GM12878 (cell line): Measurements from ENCODE around the gene CNR1. TPM values are rescaled to one million over a fixed set of nuclear protein-coding genes. Genes with fewer than 3 reads are reported as not detected.

ENCODE experiments used
- ATAC-seq: fragments of 200-7000 bp; cut with Tn5 transposase; 3 replicates; pipeline ENCODE4 v1.9.1; 2020; ENCODE audit warnings: mild to moderate bottlenecking, moderate library complexity
- BruUV-seq: library from RNA; stranded (reverse); fragments of 400-500 nt; replicated peaks from 2 replicates; lab custom pipeline; 2021; lab: Mats Ljungman, UMichigan
- CTCF ChIA-PET: fragments of 300-600 bp; sonication (Branson Sonifier 250); formaldehyde crosslinking; extraction: SDS; loops from one replicate; lab custom pipeline; 2021; ENCODE audit warnings: inconsistent platforms; lab: Yijun Ruan, JAX
- POLR2A ChIA-PET: fragments of 350-600 bp; formaldehyde crosslinking; extraction: SDS; loops from one replicate; lab custom pipeline; 2021; ENCODE audit warnings: inconsistent platforms; lab: Charles Lee
- RAD21 ChIA-PET: fragments of 300-600 bp; sonication (Branson Sonifier 250); formaldehyde crosslinking; loops from one replicate; lab custom pipeline; 2023; ENCODE audit warnings: antibody characterized with exemption; ENCODE audit not compliant: unreplicated experiment; lab: Charles Lee
- SMC1A ChIA-PET: fragments of 300-600 bp; sonication (Branson Sonifier 250); formaldehyde crosslinking; loops from one replicate; lab custom pipeline; 2023; ENCODE audit not compliant: unreplicated experiment, uncharacterized antibody; lab: Charles Lee
- DNase-seq: peaks from one replicate; pipeline ENCODE4 v3.0.0-alpha.2; 2011; ENCODE audit warnings: low read depth, low spot score
- FAIRE-seq: peaks from 3 replicates; lab custom pipeline; 2011; peaks lifted over from hg19 to GRCh38; lab: Jason Lieb, UNC
- H2AFZ ChIP-seq: 2 replicates; pipeline ENCODE4 v1.6.0; 2011; ENCODE audit warnings: low read depth, low read length, control low read depth; ENCODE audit not compliant: control insufficient read depth
- H3K27ac ChIP-seq: 2 replicates; pipeline ENCODE4 v1.5.1; 2011; ENCODE audit warnings: control low read depth; ENCODE audit not compliant: control insufficient read depth, insufficient read depth
- H3K27me3 ChIP-seq, 2 experiments: replicated peaks in 1 of 2; 2 replicates each; pipeline versions ENCODE4 v1.6.0 to v1.6.1; 2011; ENCODE audit warnings: low read length in 1 of 2; ENCODE audit not compliant: control insufficient read depth in 2 of 2, insufficient read depth in 2 of 2
- H3K36me3 ChIP-seq, 2 experiments: 2 replicates each; pipeline ENCODE4 v1.5.1; 2011; ENCODE audit warnings: low read length in 1 of 2; ENCODE audit not compliant: control insufficient read depth in 2 of 2, insufficient read depth in 2 of 2
- H3K4me1 ChIP-seq: 2 replicates; pipeline ENCODE4 v1.6.1; 2011; ENCODE audit warnings: mild to moderate bottlenecking, low read length, moderate library complexity, mixed read lengths; ENCODE audit not compliant: control insufficient read depth, insufficient read depth
- H3K4me2 ChIP-seq: 2 replicates; pipeline ENCODE4 v1.6.0; 2011; ENCODE audit warnings: control low read depth; ENCODE audit not compliant: control insufficient read depth, insufficient read depth
- H3K4me3 ChIP-seq: fragments of 200-600 bp; sonication (generic); 2 replicates; pipeline ENCODE4 v1.5.1; 2016
- H3K79me2 ChIP-seq: 2 replicates; pipeline ENCODE4 v1.6.0; 2011; ENCODE audit warnings: low read length; ENCODE audit not compliant: control insufficient read depth, insufficient read depth
- H3K9ac ChIP-seq: 2 replicates; pipeline ENCODE4 v1.8.0; 2011; ENCODE audit warnings: low read length, control low read depth, mixed read lengths; ENCODE audit not compliant: control insufficient read depth, insufficient read depth
- H3K9me3 ChIP-seq: replicated peaks from 3 replicates; pipeline ENCODE4 v1.5.1; 2011; ENCODE audit warnings: mild to moderate bottlenecking, low read length; ENCODE audit not compliant: control insufficient read depth, insufficient read depth
- H4K20me1 ChIP-seq: 2 replicates; pipeline ENCODE4 v1.6.0; 2011; ENCODE audit not compliant: control insufficient read depth, insufficient read depth
- BCL11A ChIP-seq: IDR thresholded peaks from 2 replicates; pipeline ENCODE4 v1.6.1; 2011; ENCODE audit warnings: low read depth, low read length
- CBX5 ChIP-seq: sonication (generic); IDR thresholded peaks from 2 replicates; pipeline ENCODE4 v1.6.1; 2016; ENCODE audit warnings: low read depth, moderate library complexity, mild to moderate bottlenecking, inconsistent platforms
- HDGF ChIP-seq: fragments of 450-650 bp; IDR thresholded peaks from 2 replicates; pipeline ENCODE4 v1.6.1; 2016; ENCODE audit warnings: antibody characterized with exemption
- NFYB ChIP-seq: IDR thresholded peaks from 2 replicates; pipeline ENCODE4 v1.6.1; 2011; ENCODE audit warnings: low read depth, mild to moderate bottlenecking, low read length, improper control_type of control experiment, moderate library complexity; ENCODE audit not compliant: insufficient read depth
- RELA ChIP-seq: fragments of 450-650 bp; IDR thresholded peaks from 2 replicates; pipeline ENCODE4 v1.8.0; 2014; ENCODE audit warnings: borderline replicate concordance; ENCODE audit not compliant: partially characterized antibody
- SMC3 ChIP-seq: IDR thresholded peaks from 2 replicates; pipeline ENCODE4 v1.6.1; 2011; ENCODE audit warnings: low read length, improper control_type of control experiment, borderline replicate concordance
- ZSCAN29 ChIP-seq: fragments of 450-650 bp; IDR thresholded peaks from 2 replicates; pipeline ENCODE4 v1.6.1; 2017; ENCODE audit warnings: mild to moderate bottlenecking, moderate library complexity
- WGBS: methylation state at CpG from one replicate; pipeline ENCODE4 v1.1.6; 2016; ENCODE audit warnings: low lambda C conversion rate; ENCODE audit not compliant: insufficient replicate concordance, insufficient coverage; ENCODE audit errors: missing lambda C conversion rate; 5-methylcytosine and 5-hydroxymethylcytosine counted together
- in situ Hi-C: fragments of 300-500 bp; cut with MboI; formaldehyde crosslinking; loops from 9 replicates; pipeline ENCODE4 v1.14.3; 2018; ENCODE audit warnings: mixed read lengths
- intact Hi-C: fragments of 100-400 bp; cut with micrococcal nuclease; formaldehyde crosslinking; loops from one replicate; pipeline ENCODE4 v1.14.2; 2022; ENCODE audit not compliant: unreplicated experiment
- polyA plus RNA-seq, 11 experiments: library from polyadenylated mRNA; depleted of rRNA in 4 of 11; unstranded in 6 of 11; stranded (reverse) in 5 of 11; fragments of >200 nt; fragmentation: Nextera tagmentation in 4 of 11; fragmentation: Illumina TruSeq in 1 of 11; extraction: Ambion mirVana in 4 of 11; extraction: Trizol in 1 of 11; gene quantifications; 1 replicate in 1 of 11; 2 replicates in 10 of 11; pipeline versions ENCODE4 v1.2.1 to v1.2.3, GENCODE V29; 2011 to 2016; ENCODE audit warnings: inconsistent platforms in 2 of 11, missing spikeins in 2 of 11, low read depth in 1 of 11
- total RNA-seq, 4 experiments: library from RNA; depleted of rRNA in 3 of 4; stranded (reverse); fragments of >200 nt in 3 of 4; fragmentation: Illumina TruSeq in 1 of 4; extraction: Trizol in 1 of 4; gene quantifications; 2 replicates each; pipeline versions ENCODE4 v1.2.1 to v1.2.3, GENCODE V29; 2013 to 2021

Gene CNR1
- total and polyA plus RNA-seq, 10 of the 15 experiments (the other 5 are each of a cell fraction or from before 2014, with no cell fraction given): 2.2 to 15.4 (median 8.5) TPM

DNA sequence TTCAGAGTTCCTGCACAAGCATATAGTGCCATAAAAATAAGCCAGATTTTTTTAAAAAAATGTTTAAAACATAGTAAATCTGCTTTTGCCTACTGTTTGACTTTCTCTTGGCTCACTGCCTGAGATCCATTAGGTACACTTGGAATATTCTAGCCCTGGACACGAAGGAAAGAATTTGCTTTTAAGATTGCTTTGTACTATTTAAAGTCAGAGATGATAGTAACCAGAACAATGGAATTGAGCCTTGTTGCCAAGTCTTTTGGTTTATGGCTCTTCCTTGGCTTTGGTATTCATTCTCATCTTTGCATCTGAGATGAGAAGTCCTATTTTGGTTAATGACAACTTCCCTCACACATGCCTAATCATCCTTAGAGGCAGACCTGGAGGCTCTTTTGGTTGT, 32.4 kb downstream of the CNR1 start:
- intact Hi-C loops (no loop called here), in situ Hi-C loops (no loop called here)
- CTCF ChIA-PET: interaction anchor here (1.2 to 1.6 kb wide), 2 partner anchors 8 to 18 kb away, joined by 3 to 5 read pairs; no protein-coding TSS in a partner anchor
- no peak for FAIRE-seq
- H3K9me3 ChIP-seq: no peaks in the 10 kb centered on the region
- DNase-seq: no peak
- no peak overlapping the region for H3K4me3 ChIP-seq
- no peak overlapping the region for H3K27ac ChIP-seq
- no TSS peak for BruUV-seq
- H3K79me2 ChIP-seq: no peaks in the 10 kb centered on the region
- 39% methylated on average over 1 of the region's 1 CpG for WGBS
- H3K4me1 ChIP-seq: peaks cover 20% of the 10 kb centered on the region
- TF ChIP-seq NFYB (no peak), SMC3 (no peak), BCL11A (no peak), HDGF (no peak), RELA (no peak)
- no peak overlapping the region for H3K4me2 ChIP-seq
- H3K9ac ChIP-seq: no peak overlapping the region
- no peaks in the 10 kb centered on the region for H4K20me1 ChIP-seq
- SMC1A ChIA-PET: interaction anchor here (0.9 to 2.5 kb wide), 5 partner anchors 8 to 31 kb away, joined by 3 to 10 read pairs (median 6); no protein-coding TSS in a partner anchor
- ATAC-seq: no peak
- H3K36me3 ChIP-seq: no peaks in the 10 kb centered on the region
- POLR2A ChIA-PET: interaction anchor here (0.6 kb wide), 1 partner anchor 725 kb away, joined by 5 read pairs; no protein-coding TSS in a partner anchor
- H3K27me3 ChIP-seq: no peaks in the 10 kb centered on the region
- no peak overlapping the region for H2AFZ ChIP-seq
- RAD21 ChIA-PET: interaction anchor here (1.9 kb wide), 1 partner anchor 8 kb away, joined by 8 read pairs; no protein-coding TSS in a partner anchor

GRCh38 chr6:88124925-88125557, 41.1 kb downstream of the CNR1 start:
- Histone ChIP-seq H3K79me2 (no peaks in the 10 kb centered on the region), H3K9ac (no peak overlapping the region), H4K20me1 (no peaks in the 10 kb centered on the region), H3K27me3 (no peaks in the 10 kb centered on the region), H3K4me1 (no peaks in the 10 kb centered on the region), H2AFZ (no peak overlapping the region), H3K4me3 (no peak overlapping the region), H3K4me2 (no peak overlapping the region), H3K9me3 (peaks cover 8% of the 10 kb centered on the region), H3K27ac (no peak overlapping the region), H3K36me3 (no peaks in the 10 kb centered on the region)
- RAD21 ChIA-PET: no interaction called here
- intact Hi-C loops (no loop called here), in situ Hi-C loops (no loop called here)
- SMC1A ChIA-PET: interaction anchor here (1.0 to 1.4 kb wide), 2 partner anchors 10 to 34 kb away, joined by 3 to 4 read pairs; no protein-coding TSS in a partner anchor
- POLR2A ChIA-PET: no interaction called here
- no peak for TF ChIP-seq ZSCAN29
- TF ChIP-seq CBX5: peak; percentile 79; the same call in 1 of the 2 replicates
- CTCF ChIA-PET: interaction anchor here (1.2 kb wide), 1 partner anchor 62 kb away, joined by 3 read pairs; no protein-coding TSS in a partner anchor
- WGBS: 54% methylated on average over 3 of the region's 3 CpGs
- no peak for DNase-seq
- no TSS peak for BruUV-seq
- no peak for FAIRE-seq
- ATAC-seq: no peak
